Endothelial cell of umbilical vein (primary cell): ENCODE results near the gene MCF2L. TPM values are rescaled to one million over a fixed set of nuclear protein-coding genes. Genes with fewer than 3 reads are reported as not detected.

Experiments used
- BruUV-seq: library from RNA; stranded (reverse); fragments of 400-500 nt; replicated peaks from 2 replicates; lab custom pipeline; 2021; lab: Mats Ljungman, UMichigan
- CTCF ChIA-PET: fragments of 300-600, 350-600 bp; sonication (Branson Sonifier 250); formaldehyde crosslinking; loops from one replicate; lab custom pipeline; 2021; ENCODE audit warnings: antibody characterized with exemption, inconsistent platforms; lab: Charles Lee
- POLR2A ChIA-PET: fragments of 300-600, 350-600 bp; sonication (Branson Sonifier 250); formaldehyde crosslinking; loops from one replicate; lab custom pipeline; 2021; ENCODE audit warnings: antibody characterized with exemption, inconsistent platforms; lab: Charles Lee
- DNase-seq: peaks from one replicate; pipeline ENCODE4 v3.0.0-alpha.2; 2011; ENCODE audit warnings: low read depth, low spot score
- FAIRE-seq: peaks from 2 replicates; lab custom pipeline; 2011; peaks lifted over from hg19 to GRCh38; lab: Jason Lieb, UNC
- H2AFZ ChIP-seq: 2 replicates; pipeline ENCODE4 v1.6.0; 2012; ENCODE audit warnings: low read depth, low read length, control low read depth, inconsistent platforms
- H3K27ac ChIP-seq: 2 replicates; pipeline ENCODE4 v1.5.1; 2011; ENCODE audit warnings: low read depth, mild to moderate bottlenecking, control low read depth, low read length, moderate library complexity; ENCODE audit not compliant: insufficient read depth
- H3K27me3 ChIP-seq, 2 experiments: 2 replicates each; pipeline versions ENCODE4 v1.6.0 to v1.6.1; 2011; ENCODE audit warnings: low read length in 2 of 2, mixed read lengths in 1 of 2; ENCODE audit not compliant: control insufficient read depth in 2 of 2, insufficient read depth in 2 of 2
- H3K36me3 ChIP-seq, 2 experiments: 2 replicates in 1 of 2; 3 replicates in 1 of 2; pipeline ENCODE4 v1.5.1; 2011; ENCODE audit warnings: low read length in 2 of 2, mild to moderate bottlenecking in 1 of 2, moderate library complexity in 1 of 2; ENCODE audit not compliant: control insufficient read depth in 2 of 2, insufficient read depth in 2 of 2; ENCODE audit errors: extremely low read depth in 1 of 2
- H3K4me1 ChIP-seq: 3 replicates; pipeline ENCODE4 v1.5.1; 2011; ENCODE audit warnings: mild to moderate bottlenecking, low read length; ENCODE audit not compliant: control insufficient read depth, insufficient read depth; ENCODE audit errors: extremely low read depth
- H3K4me2 ChIP-seq: 2 replicates; pipeline ENCODE4 v1.6.1; 2011; ENCODE audit warnings: low read length, control low read depth, mixed read lengths; ENCODE audit not compliant: insufficient read depth
- H3K4me3 ChIP-seq, 3 experiments: fragments of 200-600 bp in 1 of 3; sonication (generic), shearing (Covaris generic) in 1 of 3; replicated peaks in 1 of 3; 2 replicates each; pipeline ENCODE4 v1.5.1; 2011 to 2016; ENCODE audit warnings: control low read depth in 3 of 3, low read length in 3 of 3, mild to moderate bottlenecking in 2 of 3, inconsistent platforms in 1 of 3, low read depth in 1 of 3, moderate library complexity in 1 of 3; ENCODE audit not compliant: insufficient read depth in 1 of 3
- H3K79me2 ChIP-seq: 2 replicates; pipeline ENCODE4 v1.6.0; 2012; ENCODE audit warnings: low read length, inconsistent platforms; ENCODE audit not compliant: control insufficient read depth, insufficient read depth
- H3K9ac ChIP-seq: replicated peaks from 2 replicates; pipeline ENCODE3; 2011; ENCODE audit warnings: low read length, control low read depth; ENCODE audit not compliant: insufficient read depth; ENCODE audit errors: extremely low read depth
- H3K9me1 ChIP-seq: replicated peaks from 3 replicates; pipeline ENCODE4 v1.6.0; 2011; ENCODE audit warnings: mild to moderate bottlenecking, low read length; ENCODE audit not compliant: control insufficient read depth, insufficient read depth; ENCODE audit errors: extremely low read depth
- H3K9me3 ChIP-seq: replicated peaks from 2 replicates; pipeline ENCODE4 v1.5.1; 2012; ENCODE audit warnings: low read length, inconsistent platforms; ENCODE audit not compliant: control insufficient read depth, insufficient read depth
- H4K20me1 ChIP-seq: replicated peaks from 2 replicates; pipeline ENCODE3; 2011; ENCODE audit warnings: mild to moderate bottlenecking, low read length; ENCODE audit not compliant: control insufficient read depth, insufficient read depth; ENCODE audit errors: extremely low read depth
- CTCF ChIP-seq, 2 donors: IDR thresholded peaks; 1 replicate in 1 of 2; 2 replicates in 1 of 2; pipeline ENCODE4 v1.5.1; 2011; ENCODE audit warnings: low read length in 2 of 2, mild to moderate bottlenecking in 2 of 2, moderate library complexity in 2 of 2, control low read depth in 1 of 2, inconsistent platforms in 1 of 2, low read depth in 1 of 2; ENCODE audit not compliant: insufficient read depth in 1 of 2; ENCODE audit errors: extremely low read depth in 1 of 2
- EZH2 ChIP-seq: IDR thresholded peaks from 2 replicates; pipeline ENCODE4 v1.6.1; 2012; ENCODE audit warnings: borderline replicate concordance, low read depth, mild to moderate bottlenecking, moderate library complexity, low read length, inconsistent platforms; ENCODE audit not compliant: severe bottlenecking
- FOS ChIP-seq: IDR thresholded peaks from 2 replicates; pipeline ENCODE4 v1.6.1; 2011; ENCODE audit warnings: mild to moderate bottlenecking, low read length, moderate library complexity, borderline replicate concordance; ENCODE audit not compliant: insufficient read depth
- GATA2 ChIP-seq: IDR thresholded peaks from 2 replicates; pipeline ENCODE4 v1.7.0; 2011; ENCODE audit warnings: low read depth, mild to moderate bottlenecking, moderate library complexity, mixed read lengths, low read length; ENCODE audit not compliant: insufficient read length, insufficient read depth
- JUN ChIP-seq: IDR thresholded peaks from 2 replicates; pipeline ENCODE4 v1.6.1; 2011; ENCODE audit warnings: borderline replicate concordance, low read depth; ENCODE audit not compliant: insufficient read length, insufficient read depth
- MAX ChIP-seq: IDR thresholded peaks from 2 replicates; pipeline ENCODE4 v1.6.1; 2011; ENCODE audit not compliant: insufficient read depth, insufficient read length
- MYC ChIP-seq: IDR thresholded peaks from one replicate; pipeline ENCODE4 v1.6.1; 2011; ENCODE audit warnings: mild to moderate bottlenecking, low read depth, low read length
- POLR2A ChIP-seq: IDR thresholded peaks from 2 replicates; pipeline ENCODE4 v1.6.1; 2012; ENCODE audit warnings: low read depth, mild to moderate bottlenecking, control low read depth, low read length
- POLR2AphosphoS5 ChIP-seq: IDR thresholded peaks from 2 replicates; pipeline ENCODE4 v1.6.1; 2012; ENCODE audit warnings: low read depth, mild to moderate bottlenecking, control low read depth, low read length, moderate library complexity; ENCODE audit not compliant: insufficient read depth
- dilution Hi-C: fragments of 300-500 bp; cut with MboI; formaldehyde crosslinking; loops from one replicate; pipeline ENCODE4 v1.15.0; 2019; ENCODE audit warnings: low sequenced_read_pairs; ENCODE audit not compliant: extremely low pct_ligation_motif_present
- intact Hi-C: fragments of 100-400 bp; cut with micrococcal nuclease; formaldehyde crosslinking; loops from one replicate; pipeline ENCODE4 v1.10.0; 2022
- polyA plus RNA-seq, 4 experiments: library from polyadenylated mRNA; depleted of rRNA in 3 of 4; stranded (reverse) in 3 of 4; unstranded in 1 of 4; fragments of >200 nt; gene quantifications; 2 replicates each; pipeline versions ENCODE4 v1.2.1 to v1.2.3, GENCODE V29; 2011 to 2012; ENCODE audit warnings: missing spikeins in 1 of 4
- total RNA-seq: library from RNA; stranded (reverse); gene quantifications from 2 replicates; pipeline ENCODE4 v1.2.3, GENCODE V29; 2021

MCF2L gene
- total and polyA plus RNA-seq, 2 donors (not counting 3 experiments of a cell fraction or from before 2014, with no cell fraction given) = 0.33 to 0.58 TPM

GRCh38 chr13:113028336-113029060 lies 59.5 kb downstream of the MCF2L start:
- Histone ChIP-seq H3K4me1 (no peaks in the 10 kb centered on the region), H3K4me3 (no peak overlapping the region), H3K4me2 (no peak overlapping the region), H3K27ac (no peak overlapping the region), H3K27me3 (no peaks in the 10 kb centered on the region), H4K20me1 (no peaks in the 10 kb centered on the region), H3K36me3 (no peaks in the 10 kb centered on the region), H3K9me1 (no peaks in the 10 kb centered on the region), H3K79me2 (no peaks in the 10 kb centered on the region), H3K9ac (no peak overlapping the region), H2AFZ (no peak overlapping the region), H3K9me3 (no peaks in the 10 kb centered on the region)
- no TSS peak for BruUV-seq
- TF ChIP-seq MAX (no peak), POLR2A (no peak), POLR2AphosphoS5 (no peak), FOS (no peak), CTCF (IDR thresholded peaks at IDR 0.05; ENCODE audit: extremely low read depth in 1 of 2, insufficient read depth in 1 of 2, low read depth in 1 of 2, low read length in 2 of 2) (no peak), MYC (no peak), GATA2 (no peak), EZH2 (no peak), JUN (no peak)
- POLR2A ChIA-PET = no interaction called here
- intact Hi-C loops = loop anchor here (1.0 to 10.0 kb wide), 2 partner anchors 86 to 394 kb away; no protein-coding TSS in a partner anchor
- FAIRE-seq = no peak
- dilution Hi-C loops = no loop called here
- DNase-seq = no peak
- CTCF ChIA-PET = interaction anchor here (0.6 to 5.7 kb wide), 5 partner anchors 18 to 86 kb away, joined by 3 to 114 read pairs (median 4); no protein-coding TSS in a partner anchor
